ENCODE results near the gene RND2.

The RND2 gene

GRCh38 chr17:43079641-43080302 lies 54.7 kb downstream of the RND2 start:
- no peak for DNase-seq

Measured in cortex of kidney (tissue), 1 donor.